Astrocyte (in vitro differentiated cells and primary cell): ENCODE measurements around the gene OTULINL. TPM values are rescaled to one million over a fixed set of nuclear protein-coding genes. Genes with fewer than 3 reads are reported as not detected.

Experiments used
- DNase-seq: peaks from one replicate; pipeline ENCODE4 v3.0.0-alpha.2; 2010; ENCODE audit warnings: low read depth
- FAIRE-seq: peaks from 2 replicates; lab custom pipeline; 2011; peaks lifted over from hg19 to GRCh38; lab: Jason Lieb, UNC
- H2AFZ ChIP-seq: 2 replicates; pipeline ENCODE4 v1.6.0; 2012; ENCODE audit warnings: low read depth, low read length, inconsistent platforms
- H3K27ac ChIP-seq: 2 replicates; pipeline ENCODE4 v1.5.1; 2011; ENCODE audit warnings: low read depth, low read length, inconsistent platforms
- H3K27me3 ChIP-seq: 2 replicates; pipeline ENCODE4 v1.6.0; 2011; ENCODE audit warnings: low read length, inconsistent platforms; ENCODE audit not compliant: insufficient read depth
- H3K36me3 ChIP-seq: 2 replicates; pipeline ENCODE4 v1.5.1; 2011; ENCODE audit warnings: low read length, inconsistent platforms; ENCODE audit not compliant: insufficient read depth
- H3K4me1 ChIP-seq: 2 replicates; pipeline ENCODE4 v1.5.1; 2011; ENCODE audit warnings: low read length, inconsistent platforms; ENCODE audit not compliant: insufficient read depth
- H3K4me2 ChIP-seq: 2 replicates; pipeline ENCODE4 v1.6.0; 2012; ENCODE audit warnings: low read length, inconsistent platforms
- H3K4me3 ChIP-seq: 2 replicates; pipeline ENCODE4 v1.5.1; 2011; ENCODE audit warnings: low read depth, mild to moderate bottlenecking, low read length, inconsistent platforms; ENCODE audit not compliant: insufficient read depth
- H3K79me2 ChIP-seq: 2 replicates; pipeline ENCODE4 v1.6.0; 2012; ENCODE audit warnings: mild to moderate bottlenecking, low read length, inconsistent platforms; ENCODE audit not compliant: insufficient read depth
- H3K9ac ChIP-seq: 2 replicates; pipeline ENCODE4 v1.6.0; 2012; ENCODE audit warnings: mild to moderate bottlenecking, low read length, inconsistent platforms
- H3K9me3 ChIP-seq: 2 replicates; pipeline ENCODE4 v1.5.1; 2012; ENCODE audit warnings: low read depth, mild to moderate bottlenecking, low read length, inconsistent platforms; ENCODE audit not compliant: insufficient read depth
- H4K20me1 ChIP-seq: 2 replicates; pipeline ENCODE4 v1.6.0; 2012; ENCODE audit warnings: low read length, inconsistent platforms; ENCODE audit not compliant: insufficient read depth
- H3K27ac Mint-ChIP-seq: one replicate; pipeline ENCODE4 v1.8.0; 2021; ENCODE audit warnings: mild to moderate bottlenecking, mixed read lengths; ENCODE audit not compliant: unreplicated experiment
- H3K27me3 Mint-ChIP-seq: one replicate; pipeline ENCODE4 v1.8.0; 2021; ENCODE audit warnings: low read depth, mixed read lengths; ENCODE audit not compliant: unreplicated experiment
- H3K36me3 Mint-ChIP-seq: one replicate; pipeline ENCODE4 v1.8.0; 2021; ENCODE audit warnings: low read depth, mixed read lengths; ENCODE audit not compliant: unreplicated experiment
- H3K4me1 Mint-ChIP-seq: one replicate; pipeline ENCODE4 v1.8.0; 2021; ENCODE audit warnings: low read depth, mixed read lengths; ENCODE audit not compliant: unreplicated experiment
- H3K4me3 Mint-ChIP-seq: one replicate; pipeline ENCODE4 v1.8.0; 2021; ENCODE audit warnings: mild to moderate bottlenecking, moderate library complexity, mixed read lengths; ENCODE audit not compliant: unreplicated experiment
- H3K9me3 Mint-ChIP-seq: one replicate; pipeline ENCODE4 v1.8.0; 2021; ENCODE audit warnings: mild to moderate bottlenecking, mixed read lengths; ENCODE audit not compliant: unreplicated experiment
- EZH2 ChIP-seq: IDR thresholded peaks from 2 replicates; pipeline ENCODE4 v1.6.1; 2012; ENCODE audit warnings: mild to moderate bottlenecking, low read length, inconsistent platforms; ENCODE audit not compliant: insufficient read depth
- total RNA-seq: library from RNA; stranded (reverse); gene quantifications from 2 replicates; pipeline ENCODE4 v1.2.1, GENCODE V29; 2021
- TF ChIP-seq, protein P1 (sequence below): IDR thresholded peaks from 2 replicates; pipeline ENCODE4 v1.5.1; 2011; ENCODE audit warnings: low read depth, mild to moderate bottlenecking, inconsistent platforms, low read length, moderate library complexity; ENCODE audit not compliant: insufficient read depth

The OTULINL gene
- total RNA-seq, 1 donor from 2014 or later, result 2.8 TPM

GRCh38 chr5:14545308-14545707, 36.3 kb upstream of the OTULINL start:
- Histone ChIP-seq H3K4me2 (no peak overlapping the region), H3K27ac (no peak overlapping the region), H2AFZ (no peak overlapping the region), H3K36me3 (no peaks in the 10 kb centered on the region), H3K4me3 (no peak overlapping the region), H3K4me1 (no peaks in the 10 kb centered on the region), H3K27me3 (peaks cover 18% of the 10 kb centered on the region), H3K79me2 (no peaks in the 10 kb centered on the region), H3K9ac (no peak overlapping the region), H4K20me1 (no peaks in the 10 kb centered on the region), H3K9me3 (peaks cover 3% of the 10 kb centered on the region)
- Mint-ChIP-seq H3K4me1 (no peaks in the 10 kb centered on the region), H3K4me3 (no peak overlapping the region), H3K9me3 (peaks cover 8% of the 10 kb centered on the region), H3K27ac (no peak overlapping the region), H3K27me3 (peaks cover 12% of the 10 kb centered on the region), H3K36me3 (peaks cover 1% of the 10 kb centered on the region)
- TF ChIP-seq, protein P1, sequence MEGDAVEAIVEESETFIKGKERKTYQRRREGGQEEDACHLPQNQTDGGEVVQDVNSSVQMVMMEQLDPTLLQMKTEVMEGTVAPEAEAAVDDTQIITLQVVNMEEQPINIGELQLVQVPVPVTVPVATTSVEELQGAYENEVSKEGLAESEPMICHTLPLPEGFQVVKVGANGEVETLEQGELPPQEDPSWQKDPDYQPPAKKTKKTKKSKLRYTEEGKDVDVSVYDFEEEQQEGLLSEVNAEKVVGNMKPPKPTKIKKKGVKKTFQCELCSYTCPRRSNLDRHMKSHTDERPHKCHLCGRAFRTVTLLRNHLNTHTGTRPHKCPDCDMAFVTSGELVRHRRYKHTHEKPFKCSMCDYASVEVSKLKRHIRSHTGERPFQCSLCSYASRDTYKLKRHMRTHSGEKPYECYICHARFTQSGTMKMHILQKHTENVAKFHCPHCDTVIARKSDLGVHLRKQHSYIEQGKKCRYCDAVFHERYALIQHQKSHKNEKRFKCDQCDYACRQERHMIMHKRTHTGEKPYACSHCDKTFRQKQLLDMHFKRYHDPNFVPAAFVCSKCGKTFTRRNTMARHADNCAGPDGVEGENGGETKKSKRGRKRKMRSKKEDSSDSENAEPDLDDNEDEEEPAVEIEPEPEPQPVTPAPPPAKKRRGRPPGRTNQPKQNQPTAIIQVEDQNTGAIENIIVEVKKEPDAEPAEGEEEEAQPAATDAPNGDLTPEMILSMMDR, result no peak
- DNase-seq, result no peak
- FAIRE-seq, result no peak

GRCh38 chr5:14545862-14546261, 35.7 kb upstream of the OTULINL start:
- Histone ChIP-seq H2AFZ (no peak overlapping the region), H3K4me2 (no peak overlapping the region), H3K4me1 (no peaks in the 10 kb centered on the region), H3K9ac (no peak overlapping the region), H3K27ac (no peak overlapping the region), H3K79me2 (no peaks in the 10 kb centered on the region), H3K36me3 (no peaks in the 10 kb centered on the region), H3K27me3 (peaks cover 18% of the 10 kb centered on the region), H4K20me1 (no peaks in the 10 kb centered on the region), H3K9me3 (peaks cover 3% of the 10 kb centered on the region), H3K4me3 (no peak overlapping the region)
- no peak for FAIRE-seq
- Mint-ChIP-seq H3K9me3 (peaks cover 8% of the 10 kb centered on the region), H3K4me3 (no peak overlapping the region), H3K36me3 (peaks cover 1% of the 10 kb centered on the region), H3K27ac (no peak overlapping the region), H3K4me1 (no peaks in the 10 kb centered on the region), H3K27me3 (peaks cover 13% of the 10 kb centered on the region)
- TF ChIP-seq, protein P1, result no peak
- no peak for TF ChIP-seq EZH2
- no peak for DNase-seq

DNA sequence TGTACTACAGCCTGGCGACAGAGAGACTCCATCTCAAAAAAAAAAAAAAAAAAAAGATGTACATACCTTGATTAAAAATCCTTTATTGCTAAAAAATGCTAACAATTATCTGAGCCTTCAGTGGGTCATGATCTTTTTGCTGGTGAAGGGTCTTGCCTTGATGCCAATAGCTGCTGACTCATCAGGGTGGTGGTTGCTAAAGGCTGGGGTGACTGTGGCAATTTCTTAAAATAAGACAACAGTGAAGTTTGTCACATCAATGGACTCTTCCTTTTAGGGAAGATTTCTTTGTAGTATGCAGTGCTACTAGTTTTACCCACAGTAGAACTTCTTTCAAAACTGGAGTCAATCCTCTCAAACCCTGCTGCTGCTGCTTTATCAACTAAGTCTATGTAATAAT, 33.9 kb upstream of the OTULINL start:
- no peak overlapping the region for H3K4me2 ChIP-seq
- Mint-ChIP-seq H3K4me1 (no peaks in the 10 kb centered on the region), H3K36me3 (peaks cover 1% of the 10 kb centered on the region), H3K27ac (no peak overlapping the region), H3K4me3 (no peak overlapping the region), H3K27me3 (peaks cover 19% of the 10 kb centered on the region), H3K9me3 (peaks cover 2% of the 10 kb centered on the region)
- H3K79me2 ChIP-seq, result no peaks in the 10 kb centered on the region
- H3K9me3 ChIP-seq, result no peaks in the 10 kb centered on the region
- H3K4me3 ChIP-seq, result no peak overlapping the region
- H3K36me3 ChIP-seq, result no peaks in the 10 kb centered on the region
- TF ChIP-seq EZH2, result no peak
- TF ChIP-seq, protein P1, result no peak
- FAIRE-seq, result no peak
- no peak overlapping the region for H3K9ac ChIP-seq
- H4K20me1 ChIP-seq, result no peaks in the 10 kb centered on the region
- H2AFZ ChIP-seq, result no peak overlapping the region
- H3K27me3 ChIP-seq, result peaks cover 18% of the 10 kb centered on the region
- H3K4me1 ChIP-seq, result no peaks in the 10 kb centered on the region
- DNase-seq, result no peak
- H3K27ac ChIP-seq, result no peak overlapping the region
